Glutamatergic neuron (in vitro differentiated cells): Measurements from ENCODE around the gene ZNF333. TPM values are rescaled to one million over a fixed set of nuclear protein-coding genes. Genes with fewer than 3 reads are reported as not detected.

Source experiments
- DNase-seq: peaks from one replicate; pipeline ENCODE4 v3.0.0; 2022
- H3K27ac Mint-ChIP-seq: one replicate; pipeline ENCODE4 v1.8.0; 2020; ENCODE audit warnings: mild to moderate bottlenecking, mixed read lengths, inconsistent platforms; ENCODE audit not compliant: unreplicated experiment
- H3K27me3 Mint-ChIP-seq: one replicate; pipeline ENCODE4 v1.8.0; 2020; ENCODE audit warnings: mild to moderate bottlenecking, moderate library complexity, mixed read lengths, inconsistent platforms; ENCODE audit not compliant: unreplicated experiment
- H3K36me3 Mint-ChIP-seq: one replicate; pipeline ENCODE4 v1.8.0; 2020; ENCODE audit warnings: mild to moderate bottlenecking, mixed read lengths, inconsistent platforms; ENCODE audit not compliant: unreplicated experiment
- H3K4me1 Mint-ChIP-seq: one replicate; pipeline ENCODE4 v1.8.0; 2020; ENCODE audit warnings: mild to moderate bottlenecking, low read depth, mixed read lengths, inconsistent platforms; ENCODE audit not compliant: unreplicated experiment
- H3K4me3 Mint-ChIP-seq: one replicate; pipeline ENCODE4 v1.8.0; 2020; ENCODE audit warnings: mild to moderate bottlenecking, mixed read lengths, inconsistent platforms; ENCODE audit not compliant: unreplicated experiment
- H3K9me3 Mint-ChIP-seq: one replicate; pipeline ENCODE4 v1.8.0; 2020; ENCODE audit warnings: mild to moderate bottlenecking, moderate library complexity, mixed read lengths, inconsistent platforms; ENCODE audit not compliant: unreplicated experiment
- CTCF ChIP-seq: fragments of 200-600 bp; sonication (generic); IDR thresholded peaks from one replicate; pipeline ENCODE4 v1.5.0; 2021; ENCODE audit not compliant: partially characterized antibody, unreplicated experiment
- total RNA-seq: library from RNA; stranded (reverse); fragmentation: NEBNext Ultra II Directional; extraction: Animal tissue kit (Norgen Biotek cat#: 25700); gene quantifications from one replicate; pipeline ENCODE4 v1.2.1, GENCODE V29; 2021; ENCODE audit not compliant: unreplicated experiment

The ZNF333 gene
- total RNA-seq, 1 donor from 2014 or later = 32.9 TPM

- no peaks in the 10 kb centered on the region for H3K9me3 Mint-ChIP-seq
- H3K4me1 Mint-ChIP-seq = no peaks in the 10 kb centered on the region
- no peak overlapping the region for H3K4me3 Mint-ChIP-seq
- no peaks in the 10 kb centered on the region for H3K27me3 Mint-ChIP-seq
- no peak for TF ChIP-seq CTCF
- no peaks in the 10 kb centered on the region for H3K36me3 Mint-ChIP-seq
- H3K27ac Mint-ChIP-seq = no peak overlapping the region
- DNase-seq = no peak
Observed at GRCh38 chr19:14670408-14670807, 19.4 kb upstream of the ZNF333 start.

DNA sequence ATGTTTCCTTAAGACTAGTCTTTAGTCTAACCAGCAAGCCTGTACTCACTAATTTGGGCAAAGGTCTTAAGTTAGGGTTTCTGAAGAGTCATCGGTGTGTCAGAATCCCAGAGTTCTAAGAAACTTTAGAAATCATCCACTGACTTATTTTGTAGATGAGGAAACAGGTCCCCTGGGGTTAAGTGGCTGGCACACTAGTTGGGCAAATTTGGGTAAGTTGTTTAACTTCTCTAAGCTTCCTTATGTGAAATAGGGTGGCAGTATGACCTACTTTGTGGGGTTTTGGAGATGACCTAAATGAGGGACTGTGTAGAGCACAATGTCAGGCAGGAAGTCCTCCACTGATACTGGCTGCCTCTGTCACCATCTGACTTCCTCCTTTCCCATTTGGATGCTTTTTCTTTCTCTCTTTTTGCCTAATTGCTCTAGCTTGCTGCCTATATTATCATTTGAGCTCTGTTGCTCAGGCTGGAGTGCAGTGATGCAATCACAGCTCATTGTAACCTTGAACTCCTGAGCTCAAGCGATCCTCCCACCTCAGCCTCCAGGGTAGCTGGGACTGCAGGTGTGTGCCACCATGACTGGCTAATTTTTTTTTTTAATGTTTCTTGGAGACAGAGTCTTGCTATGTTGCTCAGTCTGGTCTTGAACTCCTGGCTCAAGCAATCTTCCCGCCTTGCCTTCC is 17.5 kb upstream of the ZNF333 start:
- Mint-ChIP-seq H3K27me3 (no peaks in the 10 kb centered on the region), H3K36me3 (no peaks in the 10 kb centered on the region), H3K4me1 (no peaks in the 10 kb centered on the region), H3K9me3 (no peaks in the 10 kb centered on the region), H3K27ac (no peak overlapping the region), H3K4me3 (no peak overlapping the region)
- TF ChIP-seq CTCF = no peak
- no peak for DNase-seq

- no peak overlapping the region for H3K27ac Mint-ChIP-seq
Observed at GRCh38 chr19:14673088-14673487, 16.8 kb upstream of the ZNF333 start.

DNA sequence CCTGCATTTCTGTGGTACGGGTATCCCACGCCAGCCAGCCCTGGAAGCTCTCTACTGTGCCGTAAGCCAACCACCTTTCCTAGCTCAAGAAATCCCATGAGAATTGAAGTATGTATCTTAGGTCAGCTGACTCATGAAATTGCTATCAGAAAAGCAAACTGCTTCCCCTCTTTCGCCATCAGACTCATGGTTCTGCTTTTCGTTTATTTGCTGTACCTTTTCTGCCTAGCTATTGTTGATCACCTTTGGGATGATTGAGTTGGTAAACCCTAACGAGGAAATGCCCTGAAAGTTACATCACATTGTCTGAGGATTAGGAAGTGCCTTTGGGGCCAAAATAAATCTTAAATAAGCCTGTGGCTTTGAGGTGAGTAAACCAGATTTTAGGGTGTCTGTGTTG is 15.1 kb upstream of the ZNF333 start, which contains the start of gene ADGRE3:
Gene ADGRE3, minus strand, starts transcription at position 81 of the 400 bp plus-strand sequence. Its CDS starts 74 bp downstream, at position 7.
- no peak for DNase-seq
- Mint-ChIP-seq H3K36me3 (no peaks in the 10 kb centered on the region), H3K4me3 (no peak within 1 kb of the TSS), H3K9me3 (no peaks in the 10 kb centered on the region), H3K4me1 (no peaks in the 10 kb centered on the region), H3K27me3 (no peaks in the 10 kb centered on the region), H3K27ac (no peak within 1 kb of the TSS)
- no peak for TF ChIP-seq CTCF

More at GRCh38 chr19:14673088-14673487, 16.8 kb upstream of the ZNF333 start:
- no peaks in the 10 kb centered on the region for H3K9me3 Mint-ChIP-seq
- no peak overlapping the region for H3K4me3 Mint-ChIP-seq
- H3K36me3 Mint-ChIP-seq = no peaks in the 10 kb centered on the region
- no peak for TF ChIP-seq CTCF
- H3K27me3 Mint-ChIP-seq = no peaks in the 10 kb centered on the region
- no peaks in the 10 kb centered on the region for H3K4me1 Mint-ChIP-seq
- DNase-seq = no peak

DNA sequence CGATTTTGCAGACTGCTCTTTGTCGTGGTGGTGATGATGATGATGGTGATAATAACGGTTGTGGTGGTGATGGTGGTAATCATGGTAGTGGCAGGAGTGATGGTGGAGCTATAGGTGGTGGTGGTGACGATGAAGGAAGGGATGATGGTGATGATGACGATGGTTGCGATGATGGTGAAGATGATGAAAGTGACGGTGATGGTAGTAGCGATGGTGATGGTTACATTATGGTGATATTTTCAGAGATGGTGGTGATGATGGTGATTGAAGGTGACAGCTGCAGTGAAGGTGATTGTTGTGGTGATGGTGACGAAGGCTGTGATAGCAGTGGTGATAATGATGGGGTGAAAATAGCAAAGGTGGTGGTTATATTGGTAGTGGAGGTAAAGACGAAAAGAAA is 13.1 kb upstream of the ZNF333 start:
- Mint-ChIP-seq H3K36me3 (no peaks in the 10 kb centered on the region), H3K27me3 (no peaks in the 10 kb centered on the region), H3K4me3 (no peak overlapping the region), H3K4me1 (no peaks in the 10 kb centered on the region), H3K27ac (no peak overlapping the region), H3K9me3 (no peaks in the 10 kb centered on the region)
- no peak for DNase-seq
- no peak for TF ChIP-seq CTCF
